Activated T-helper 1 cell treated with anti-CD3 and anti-CD28 coated beads, Interleukin-2, amount 50 U/mL, for 16 hours (primary cell): ENCODE results near the gene UNC5A.
A peak's percentile ranks its signal among the peaks of the same experiment; 100 is the strongest.

Experiments used
- DNase-seq, 2 donors: peaks; one replicate each; pipeline ENCODE4 v3.0.0-alpha.2; 2020; ENCODE audit warnings: low read depth in 1 of 2, low spot score in 1 of 2

The UNC5A gene

DNA sequence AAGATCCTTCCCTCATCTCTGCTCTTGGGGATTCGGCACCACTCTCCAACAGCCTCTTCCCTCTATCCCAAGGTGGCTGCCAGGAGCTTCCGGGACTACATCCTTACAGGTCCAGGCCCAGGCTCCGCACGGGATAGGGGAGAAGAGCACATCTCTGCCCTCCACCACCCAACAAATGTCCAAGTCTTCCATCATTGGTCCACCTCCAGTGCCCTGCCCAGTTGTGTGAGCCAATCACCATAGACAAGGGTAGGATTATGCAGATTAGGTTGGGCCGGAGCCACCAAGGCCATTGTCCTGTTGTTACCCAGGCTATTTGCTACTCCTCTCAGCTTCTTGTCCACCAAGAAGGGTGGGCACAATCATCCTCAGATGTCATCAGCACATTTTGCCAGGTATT, 9.1 kb downstream of the UNC5A start:
- DNase-seq: no peak

- DNase-seq: no peak
Measured at GRCh38 chr5:176820937-176821336, 10.6 kb downstream of the UNC5A start.

- DNase-seq: no peak
Measured at GRCh38 chr5:176821441-176821840, 11.1 kb downstream of the UNC5A start.

GRCh38 chr5:176822041-176822792, 11.9 kb downstream of the UNC5A start:
- DNase-seq: no peak

DNA sequence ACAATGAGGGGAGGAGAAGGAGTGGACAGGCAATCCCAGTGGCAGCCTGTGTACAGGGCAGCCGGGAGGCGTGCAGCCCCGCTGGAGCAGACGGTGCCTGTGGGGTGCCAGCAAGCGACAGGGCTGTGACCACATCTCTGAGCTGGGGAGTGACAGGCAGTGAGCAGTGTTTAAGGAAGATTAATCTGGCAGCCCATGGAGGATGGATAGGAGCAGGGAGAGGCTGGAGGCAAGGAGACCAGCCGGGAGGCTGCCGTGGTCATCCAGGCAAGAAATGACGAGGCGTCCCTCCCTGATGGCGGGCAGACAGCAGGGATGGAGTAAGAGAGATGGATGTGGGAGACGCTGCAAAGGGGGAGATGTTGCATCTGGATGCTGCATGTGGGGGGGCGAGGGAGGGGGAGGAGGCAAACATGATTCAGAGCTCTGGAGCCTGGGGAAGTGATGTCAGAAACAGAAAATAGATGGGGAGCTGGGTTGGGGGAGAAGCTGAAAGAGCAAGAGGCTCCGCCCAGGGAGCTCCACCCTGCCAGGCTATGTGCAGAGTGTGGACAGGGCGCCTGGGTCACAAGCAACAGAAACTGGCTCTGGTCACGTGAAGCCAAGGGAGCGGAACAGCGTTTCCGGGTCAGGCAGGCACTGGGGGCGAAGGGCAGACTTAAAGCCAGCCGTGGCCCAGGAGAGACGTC, 12.6 kb downstream of the UNC5A start:
- DNase-seq: no peak

GRCh38 chr5:176823869-176824412, 13.6 kb downstream of the UNC5A start:
- DNase-seq: no peak

DNA sequence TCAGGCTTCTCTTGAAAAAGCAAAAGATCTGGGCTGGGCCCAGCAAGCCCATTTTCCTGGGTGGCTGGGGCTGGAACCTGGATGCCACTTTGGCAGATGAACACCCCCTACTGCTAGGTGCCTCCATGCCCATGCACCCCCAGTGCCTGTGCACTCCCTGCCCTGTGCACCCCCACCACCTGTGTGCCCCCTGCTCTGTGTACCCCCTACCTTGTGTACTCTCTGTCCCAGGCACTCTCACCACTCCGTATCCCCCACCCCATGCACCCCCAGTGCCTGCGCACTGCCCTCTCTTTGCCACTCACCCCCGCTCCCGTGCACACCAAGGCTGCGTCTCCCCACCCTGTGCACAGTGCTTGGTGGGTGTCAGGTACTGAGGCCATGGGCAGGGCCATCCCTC, 14.2 kb downstream of the UNC5A start:
- no peak for DNase-seq

- no peak for DNase-seq
Measured at GRCh38 chr5:176825234-176825633, 14.9 kb downstream of the UNC5A start.

- DNase-seq: no peak
Measured at GRCh38 chr5:176825957-176826356, 15.6 kb downstream of the UNC5A start.

DNA sequence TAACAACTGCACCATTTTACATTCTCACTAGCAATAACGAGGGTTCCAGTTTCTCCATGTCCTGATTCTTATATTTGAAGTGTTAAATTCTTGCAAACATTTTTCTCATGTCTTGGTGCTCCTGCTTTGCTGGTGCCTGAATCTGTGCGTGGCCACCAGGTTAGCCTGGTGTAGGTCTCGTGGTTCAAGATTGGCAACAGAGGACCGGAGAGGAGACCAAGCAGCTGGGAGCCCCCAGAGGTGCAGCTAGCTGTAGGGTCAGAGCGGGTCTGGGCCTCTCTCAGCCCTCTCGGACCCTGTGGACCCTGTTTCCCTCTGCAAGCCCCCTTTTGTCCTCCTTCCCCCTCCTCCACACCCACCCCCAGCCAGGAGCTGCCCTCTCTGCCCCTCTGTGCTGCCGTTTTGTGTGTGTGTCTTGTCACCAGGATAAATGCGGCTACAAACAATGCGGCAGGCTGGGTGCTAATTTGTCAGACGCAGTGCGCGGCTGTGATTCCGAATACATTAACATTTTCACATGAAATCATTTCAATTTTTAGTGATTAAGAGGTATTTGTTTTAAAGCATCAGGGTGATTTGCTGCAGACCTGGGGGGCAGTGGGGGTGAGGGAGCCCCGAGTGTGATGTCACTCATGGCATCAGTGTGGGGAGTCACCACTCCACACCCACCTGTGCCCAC, 17.5 kb downstream of the UNC5A start:
- no peak for DNase-seq

DNA sequence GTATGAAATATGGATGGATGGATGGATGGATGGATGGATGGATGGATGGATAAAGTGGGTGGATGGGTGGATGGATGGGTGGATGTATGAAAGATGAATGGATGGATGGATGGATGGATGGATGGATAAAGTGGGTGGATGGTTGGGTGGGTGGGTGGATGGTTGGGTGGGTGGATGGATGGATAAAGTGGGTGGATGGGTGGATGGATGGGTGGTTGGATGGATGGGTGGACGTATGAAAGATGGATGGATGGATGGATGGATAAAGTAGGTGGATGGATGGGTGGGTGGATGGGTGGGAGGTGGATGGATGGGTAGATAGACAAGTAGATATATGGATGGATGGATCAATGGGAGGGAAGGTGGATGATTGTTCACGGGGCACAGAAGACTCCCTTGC, 19.0 kb downstream of the UNC5A start:
- no peak for DNase-seq

DNA sequence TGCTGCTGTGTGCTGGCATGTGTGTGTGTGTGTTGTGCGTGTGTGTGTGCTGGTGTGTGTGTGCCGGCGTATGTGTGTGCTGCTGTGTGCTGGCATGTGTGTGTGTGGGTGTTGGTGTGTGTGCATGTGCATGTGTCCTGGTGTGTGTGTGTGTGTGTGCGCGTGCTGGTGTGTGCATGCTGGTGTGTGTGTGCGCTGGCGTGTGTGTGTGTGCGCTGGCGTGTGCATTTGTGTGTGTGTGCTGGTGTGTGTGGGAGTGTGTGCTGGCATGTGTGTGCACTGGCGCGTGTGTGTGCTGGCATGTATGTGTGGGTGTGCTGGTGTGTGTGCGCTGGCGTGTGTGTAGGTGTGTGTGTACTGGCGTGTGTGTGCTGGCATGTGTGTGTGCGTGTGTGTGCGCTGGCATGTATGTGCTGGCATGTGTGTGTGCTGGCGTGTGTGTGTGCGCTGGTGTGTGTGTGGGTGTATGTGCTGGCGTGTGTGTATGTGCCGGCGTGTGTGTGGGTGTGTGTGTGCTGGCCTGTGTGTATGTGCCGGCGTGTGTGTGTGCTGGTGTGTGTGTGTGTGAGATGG, 20.1 kb downstream of the UNC5A start:
- DNase-seq: no peak

GRCh38 chr5:176830995-176831423, 20.6 kb downstream of the UNC5A start:
- no peak for DNase-seq

- DNase-seq: no peak
Measured at GRCh38 chr5:176831425-176831824, 21.1 kb downstream of the UNC5A start.

- DNase-seq: no peak
Measured at GRCh38 chr5:176832162-176832561, 21.8 kb downstream of the UNC5A start.

- DNase-seq: no peak
Measured at GRCh38 chr5:176833286-176833685, 22.9 kb downstream of the UNC5A start.

- DNase-seq: no peak
Measured at GRCh38 chr5:176835918-176836317, 25.6 kb downstream of the UNC5A start.

DNA sequence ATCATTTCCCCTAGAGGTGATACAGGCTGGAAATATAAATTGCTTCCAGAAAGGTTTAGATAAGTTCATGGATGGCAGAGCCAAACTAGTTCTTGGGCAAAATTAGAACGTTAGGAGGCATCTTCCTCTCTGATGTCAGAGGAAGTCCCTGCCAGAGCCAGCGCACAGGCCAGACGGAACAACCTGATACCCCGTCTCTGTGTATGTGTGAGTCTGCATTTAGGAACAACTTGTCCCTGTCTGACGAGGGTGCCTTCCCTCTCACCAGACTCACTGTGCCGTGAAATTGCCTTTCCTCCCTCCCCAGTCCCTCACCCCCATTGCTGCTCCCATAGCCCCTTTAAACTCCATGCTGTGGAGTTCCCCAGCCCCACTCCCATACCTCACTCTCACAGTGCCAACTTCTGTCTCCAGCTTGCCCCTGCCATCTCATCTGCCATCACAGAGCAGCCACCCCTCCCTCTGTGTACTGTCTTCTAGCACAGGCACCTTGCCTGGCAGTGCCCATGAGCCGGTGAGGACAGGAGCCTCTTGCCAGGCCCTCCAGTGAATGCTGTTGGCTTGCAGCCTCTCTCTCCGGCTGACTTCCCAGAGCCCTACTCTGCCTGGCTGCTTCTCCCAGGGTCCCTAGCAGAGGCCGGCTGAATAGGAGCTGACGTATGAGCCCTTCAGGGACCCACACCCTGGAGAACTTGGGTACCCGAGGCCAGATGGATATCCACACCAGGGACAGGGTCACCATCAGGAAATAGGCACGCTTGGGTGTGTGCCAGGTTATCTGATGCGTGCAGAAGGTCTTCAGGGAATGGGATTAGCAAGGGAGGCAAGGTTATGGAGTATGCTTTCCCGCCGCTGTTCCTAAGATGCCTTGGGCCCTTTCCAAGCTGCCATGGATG, 26.7 kb downstream of the UNC5A start:
- DNase-seq: no peak

GRCh38 chr5:176837707-176838115, 27.4 kb downstream of the UNC5A start:
- peak; percentile 22 to 27 for DNase-seq

DNA sequence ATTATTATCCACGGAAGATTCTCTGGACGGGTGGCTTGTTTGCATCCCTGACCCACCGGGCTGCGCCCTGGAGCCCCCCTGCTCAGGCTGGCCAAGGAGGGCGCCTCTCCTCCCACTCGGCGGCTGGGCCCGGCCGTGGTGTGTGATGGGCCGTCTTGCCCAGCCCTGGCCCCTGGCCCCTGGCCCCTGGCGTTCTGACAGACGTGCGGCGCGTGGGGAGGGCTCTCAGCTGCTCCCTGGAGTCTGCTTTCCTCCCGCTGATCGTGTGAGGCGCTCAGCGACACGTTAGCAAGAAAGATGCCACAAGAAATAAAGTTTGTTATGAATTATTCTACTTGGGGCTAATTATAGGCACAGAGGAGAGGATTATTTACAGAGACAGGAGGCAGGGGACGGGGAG, 33.3 kb downstream of the UNC5A start:
- no peak for DNase-seq

- DNase-seq: no peak
Measured at GRCh38 chr5:176844281-176844680, 33.9 kb downstream of the UNC5A start.
